ENCODE data around the gene PAK5.

DNA sequence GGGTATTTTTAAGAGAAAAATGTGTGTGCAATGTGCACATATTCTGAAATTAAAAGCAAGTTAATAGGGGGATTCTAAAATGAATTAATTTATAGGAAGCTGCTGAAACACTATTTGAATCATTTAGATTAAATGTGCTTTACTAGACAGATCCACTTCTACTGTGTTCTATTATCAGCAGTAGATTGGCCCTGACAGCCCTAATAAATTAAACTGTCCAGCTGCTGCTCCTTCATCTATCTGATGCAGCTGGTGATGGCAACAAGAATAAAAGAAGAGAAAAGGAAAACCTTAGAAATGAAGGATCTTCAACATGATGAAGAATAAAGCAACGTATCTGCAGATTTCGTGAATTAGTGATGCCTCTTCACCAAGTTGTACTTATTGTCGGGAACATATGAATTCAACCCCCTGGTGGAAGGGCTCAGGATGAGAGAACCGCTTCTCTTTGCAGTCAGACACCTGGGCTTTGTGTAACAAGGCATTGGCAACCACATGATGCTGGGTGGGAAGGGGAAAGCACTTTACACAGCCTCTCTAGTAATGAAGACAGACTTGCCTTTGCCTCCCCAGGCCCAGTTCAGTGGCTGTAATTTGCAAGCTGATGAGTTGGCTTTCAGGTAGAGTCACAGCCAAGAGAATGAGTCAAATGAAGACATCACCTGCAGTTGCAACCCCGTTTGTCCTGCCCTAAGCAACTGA is 230.1 kb downstream of the PAK5 start:
- TF ChIP-seq EZH2 (IDR thresholded peaks at IDR 0.05; ENCODE audit: insufficient read depth, poor library complexity, severe bottlenecking) (no peak), EZH2phosphoT487 (IDR thresholded peaks at IDR 0.05; ENCODE audit: insufficient read depth, low read depth) (no peak)

Measured in GM23248 (cell line).